CD4-positive, alpha-beta T cell treated with Interleukin-10 for 1 hour (primary cell): ENCODE results near the gene DIS3L2.

Experiments
- DNase-seq: peaks from one replicate; pipeline ENCODE4 v3.0.0-alpha.2; 2020

Gene DIS3L2

GRCh38 chr2:231961349-231962166 is at the start of gene DIS3L2:
TSS of gene DIS3L2 (plus strand) at chr2:231961713. CDS start at chr2:232014928, 53,215 bp downstream.
- DNase-seq = peak; percentile 81

GRCh38 chr2:231914077-231914690 is 47.3 kb upstream of the DIS3L2 start:
- no peak for DNase-seq

DNA sequence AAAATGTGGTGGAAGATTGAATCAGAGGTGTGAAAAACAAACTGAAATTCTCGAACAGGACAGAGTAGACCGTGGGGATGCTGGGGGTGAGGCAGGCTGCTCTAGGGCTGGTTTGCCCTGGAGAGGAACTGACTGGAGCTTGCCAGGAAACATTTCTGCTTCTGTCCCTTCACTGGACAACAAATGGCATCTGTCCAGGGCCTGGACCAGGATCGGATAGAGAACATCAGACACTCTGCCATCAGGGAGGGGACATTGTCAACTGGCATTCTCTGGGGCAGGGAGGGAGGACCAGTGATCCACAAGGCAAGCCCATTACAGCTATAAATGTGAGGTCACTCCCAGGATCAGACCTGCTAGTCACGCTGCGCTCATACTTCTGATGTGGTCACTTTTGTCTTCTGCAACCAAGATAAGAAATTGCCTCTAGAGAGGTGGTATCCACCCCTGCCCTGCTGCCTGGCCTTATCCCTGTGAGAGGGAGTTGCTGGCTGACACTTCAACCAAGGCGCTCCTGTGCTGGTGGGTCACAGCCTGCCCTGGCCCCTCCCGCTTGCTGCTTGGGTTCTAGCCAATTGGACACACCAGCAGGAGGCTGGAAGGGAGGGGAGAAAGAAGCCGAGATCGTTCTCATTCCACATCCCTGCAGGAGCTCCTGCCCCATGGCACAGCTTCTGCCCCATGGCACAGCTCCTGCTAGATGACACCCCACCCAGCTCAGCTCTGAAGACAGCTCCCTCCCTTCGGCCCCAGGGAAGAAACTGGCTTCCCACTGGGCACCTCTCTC is 44.0 kb upstream of the DIS3L2 start:
- DNase-seq = no peak

DNA sequence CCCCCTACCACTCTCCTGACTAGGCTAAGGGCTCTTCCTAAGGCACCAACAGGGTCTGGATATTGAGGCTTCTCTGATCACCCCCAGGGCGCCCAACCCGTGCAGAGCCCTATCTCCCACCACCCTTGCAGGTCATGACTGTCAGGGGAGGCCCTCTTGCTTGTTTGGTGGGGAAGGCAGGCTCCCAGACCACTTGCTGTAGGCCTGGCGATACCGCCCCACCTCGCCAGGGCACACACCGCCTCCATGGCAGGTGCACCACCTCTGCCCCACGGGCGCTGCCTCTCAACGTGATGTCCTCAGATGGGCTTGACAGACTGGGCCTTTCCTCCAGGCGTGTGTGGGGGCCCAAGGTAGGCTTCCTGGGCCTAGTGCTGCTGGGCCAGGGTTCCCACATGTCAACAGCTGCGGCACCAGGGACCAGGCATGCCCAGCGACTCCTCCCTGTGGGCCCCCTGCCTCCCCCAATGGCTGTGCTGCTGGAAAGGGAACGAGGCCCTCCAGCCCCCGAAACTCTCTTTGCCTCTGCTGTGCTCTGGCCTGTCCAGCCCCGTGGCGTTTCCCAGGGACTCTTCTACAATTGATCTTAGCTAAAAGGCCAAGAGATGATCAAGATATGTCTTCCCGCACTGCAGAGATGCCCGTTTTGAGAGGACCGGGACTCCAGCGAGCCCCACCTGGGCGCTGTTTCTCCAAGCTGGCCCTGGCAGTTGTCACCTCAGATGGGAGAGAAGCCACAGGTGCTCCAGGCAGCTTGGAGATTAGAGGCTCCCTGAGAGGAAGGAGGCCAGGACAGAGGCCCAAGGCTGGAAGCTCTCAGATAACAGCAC is 42.8 kb upstream of the DIS3L2 start:
- no peak for DNase-seq

GRCh38 chr2:231919341-231920035 is 42.0 kb upstream of the DIS3L2 start:
- DNase-seq = no peak

GRCh38 chr2:231920366-231920765 is 41.1 kb upstream of the DIS3L2 start:
- no peak for DNase-seq

DNA sequence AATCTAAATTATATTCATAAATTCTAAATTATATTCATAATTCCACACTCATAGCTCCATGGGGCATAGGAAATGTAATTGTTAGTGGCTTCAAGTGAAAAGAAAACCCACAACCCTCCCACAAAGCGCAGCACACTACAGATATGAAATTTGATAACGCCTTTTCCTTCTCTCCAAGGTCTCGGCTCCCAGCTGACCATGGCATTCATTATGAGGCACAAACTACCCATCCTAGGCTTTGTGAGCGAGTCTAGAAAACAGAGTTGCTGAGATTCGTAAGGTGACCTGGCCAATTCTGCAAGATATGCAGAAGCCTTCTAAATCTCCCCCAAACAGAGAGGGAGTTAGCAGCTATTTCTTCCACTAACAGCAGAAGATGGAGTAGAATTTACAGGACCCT is 40.7 kb upstream of the DIS3L2 start:
- no peak for DNase-seq

- DNase-seq = no peak
Measured at GRCh38 chr2:231922311-231923009, 39.1 kb upstream of the DIS3L2 start.

DNA sequence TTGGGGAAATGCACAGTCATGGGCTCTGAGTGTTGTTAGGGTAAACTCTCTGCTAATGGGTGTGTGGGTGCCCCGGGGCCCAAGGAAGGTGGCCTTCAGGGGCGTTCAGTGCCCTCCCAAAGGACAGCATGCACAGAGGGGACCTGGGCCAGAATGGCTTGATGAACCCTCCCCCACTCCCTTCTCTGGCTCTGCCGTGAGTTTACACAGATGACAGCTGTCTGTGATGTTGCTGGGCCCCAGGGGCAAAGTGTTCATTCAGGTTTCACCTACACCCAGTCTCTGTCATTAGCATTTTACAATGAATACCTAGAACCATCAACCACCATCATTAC is 38.5 kb upstream of the DIS3L2 start:
- no peak for DNase-seq

GRCh38 chr2:231923951-231924888 is 37.3 kb upstream of the DIS3L2 start:
- no peak for DNase-seq

- DNase-seq = no peak
Measured at GRCh38 chr2:231924889-231925275, 36.6 kb upstream of the DIS3L2 start.

DNA sequence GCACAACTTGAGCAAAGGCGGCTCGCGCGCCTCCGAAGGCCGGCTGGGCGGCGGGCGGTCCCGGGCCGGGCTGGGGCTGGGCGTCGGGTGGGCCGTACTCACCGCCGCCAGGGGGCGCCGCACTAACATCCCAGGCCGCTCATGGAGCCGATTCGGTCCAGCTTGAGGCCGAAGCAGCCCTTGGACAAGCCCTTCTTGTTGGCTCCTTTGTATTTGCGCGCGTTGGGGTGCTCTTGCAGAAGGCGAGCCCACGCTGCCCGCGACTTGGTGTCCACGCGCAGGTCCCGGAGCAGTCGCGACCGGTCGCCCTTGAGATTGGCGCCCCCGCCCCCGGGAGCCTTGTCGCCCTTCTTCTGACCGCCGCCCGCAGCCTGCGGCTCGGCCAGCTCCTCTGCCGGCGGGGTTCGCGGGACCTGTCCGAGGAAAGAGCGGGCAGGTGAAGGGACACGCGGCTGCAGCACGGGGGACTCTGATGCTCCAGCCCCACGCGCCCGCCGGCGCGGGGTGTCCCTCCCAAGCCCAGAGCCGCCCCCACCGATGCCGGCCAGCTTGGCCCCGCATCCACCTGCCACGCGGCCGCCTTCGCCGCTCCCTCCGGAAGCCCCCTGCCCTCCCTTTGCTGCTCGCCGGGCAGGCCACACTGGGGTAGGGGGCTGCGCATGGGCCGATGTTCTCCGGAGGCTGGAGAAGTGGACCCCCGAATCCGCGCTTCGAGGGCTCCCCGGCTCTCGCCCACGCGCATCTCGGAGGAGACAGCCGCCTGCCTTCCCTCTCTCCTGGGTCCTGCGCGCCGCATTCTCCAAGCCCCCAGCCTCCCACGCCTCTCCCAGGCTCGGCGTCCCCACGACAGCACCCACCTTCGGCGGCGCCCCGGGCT is 36.0 kb upstream of the DIS3L2 start:
- DNase-seq = peak; percentile 60

DNA sequence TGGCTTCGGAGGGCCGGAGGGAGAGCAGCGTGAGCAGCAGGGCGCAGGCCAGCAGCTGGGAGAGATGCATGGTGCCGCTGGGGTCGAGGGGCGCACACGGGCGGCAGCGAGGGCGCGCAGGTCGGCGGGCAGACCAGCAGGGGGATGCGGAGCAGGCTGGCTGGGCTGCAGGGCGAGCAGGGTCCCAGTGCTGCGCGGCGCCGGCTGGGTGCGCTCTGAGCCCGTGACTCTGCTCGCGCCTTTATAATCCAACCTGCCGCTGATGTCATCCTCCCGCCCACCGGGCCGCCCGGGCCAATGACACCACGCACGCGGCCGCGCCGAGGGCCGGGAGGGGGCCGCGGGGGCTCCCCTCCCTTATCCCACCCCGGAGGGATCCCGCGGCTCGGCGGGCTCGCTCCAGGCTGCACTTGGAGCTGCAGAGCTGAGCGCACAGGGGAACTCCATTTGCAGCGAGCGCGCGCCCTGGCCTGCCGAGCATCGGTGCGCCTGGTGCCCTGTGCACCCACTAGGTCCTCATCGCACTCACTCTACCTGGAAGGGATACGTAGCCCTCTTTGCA is 35.3 kb upstream of the DIS3L2 start, which contains the start of gene NPPC:
Gene NPPC, minus strand, starts transcription at position 217 of the 562 bp plus-strand sequence. Its CDS starts 147 bp downstream, at position 70.
- DNase-seq = peak; percentile 35

DNA sequence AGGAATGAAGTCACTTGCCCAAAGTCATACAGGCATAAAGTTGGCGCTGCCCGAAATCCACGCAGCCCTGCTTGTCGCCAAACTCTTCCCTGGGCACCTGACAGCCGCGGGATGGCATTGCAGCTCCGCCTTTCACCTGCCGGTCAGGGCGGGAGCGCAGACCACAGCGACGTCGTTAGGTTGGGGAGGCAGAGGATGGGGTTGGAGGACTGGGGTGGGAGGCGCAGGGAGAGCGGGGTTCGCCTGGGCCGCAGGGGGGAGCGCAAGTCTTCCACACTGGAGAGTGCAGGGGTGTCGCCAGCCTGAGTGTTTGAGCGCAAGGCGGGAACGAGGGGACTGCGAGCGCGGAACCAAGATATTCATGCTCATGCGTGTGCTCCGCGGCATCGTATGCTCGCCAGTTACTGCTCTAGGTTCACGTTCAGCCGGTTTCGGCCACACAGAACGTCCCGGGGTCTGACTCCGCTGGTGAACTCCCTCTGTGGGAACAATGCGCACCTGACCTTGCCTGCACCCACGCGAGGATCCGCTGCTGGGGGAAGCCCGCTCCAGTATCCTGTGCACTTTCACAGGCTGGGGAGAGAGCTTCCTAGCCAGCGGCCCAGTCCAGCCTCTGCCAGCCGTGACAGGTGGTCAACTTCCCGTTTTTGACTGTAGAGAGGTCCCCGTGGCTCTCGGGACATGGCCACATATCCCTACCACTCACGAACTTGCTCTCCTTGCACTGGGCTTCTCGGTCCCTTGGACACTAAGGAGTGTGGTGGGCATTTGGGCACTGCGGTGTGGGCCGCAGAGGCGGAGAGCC is 34.5 kb upstream of the DIS3L2 start:
- DNase-seq = no peak

DNA sequence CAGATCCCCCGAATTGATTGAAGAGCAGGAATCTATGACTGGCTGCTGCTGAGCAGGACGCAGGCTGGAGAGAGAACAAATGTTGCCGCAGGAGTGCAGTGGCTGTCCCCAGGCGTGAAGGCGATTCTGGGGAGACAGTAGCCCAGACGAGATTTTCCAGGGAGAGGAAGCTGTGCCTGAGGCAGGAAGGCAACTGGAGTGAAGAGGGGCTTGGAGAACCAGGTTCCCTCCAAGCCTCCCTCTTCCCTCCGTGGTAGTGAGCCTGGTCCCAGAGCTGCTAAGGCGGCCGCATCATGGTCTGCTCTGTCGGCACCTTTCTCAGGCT is 34.0 kb upstream of the DIS3L2 start:
- no peak for DNase-seq

- DNase-seq = no peak
Measured at GRCh38 chr2:231928481-231928880, 33.0 kb upstream of the DIS3L2 start.

- no peak for DNase-seq
Measured at GRCh38 chr2:231928901-231929725, 32.4 kb upstream of the DIS3L2 start.
